ENCODE data around the gene ATP8B3. TPM values are rescaled to one million over a fixed set of nuclear protein-coding genes. Genes with fewer than 3 reads are reported as not detected.
A peak's percentile ranks its signal among the peaks of the same experiment; 100 is the strongest.

ATP8B3 gene
- total RNA-seq, 1 donor from 2014 or later = 0.52 TPM

- no peak overlapping the region for H3K27ac ChIP-seq (ENCODE audit: low read depth, low read length)
- H3K36me3 ChIP-seq (ENCODE audit: control insufficient read depth in 3 of 3, insufficient read depth in 3 of 3, low read length in 3 of 3) = peaks cover 49 to 54% (median 50%) of the 10 kb centered on the region in 3 donors
These were observed 5.6 kb upstream of the ATP8B3 start for GRCh38 chr19:1817553-1818179.

GRCh38 chr19:1816530-1817298 is 4.6 kb upstream of the ATP8B3 start:
- Histone ChIP-seq H3K4me3 (ENCODE audit: low read length in 3 of 3) (no peak overlapping the region), H3K27me3 (ENCODE audit: control insufficient read depth in 3 of 3, insufficient read depth in 3 of 3, low read length in 3 of 3) (no peaks in the 10 kb centered on the region), H3K36me3 (ENCODE audit: control insufficient read depth in 3 of 3, insufficient read depth in 3 of 3, low read length in 3 of 3) (peaks cover 42 to 49% (median 45%) of the 10 kb centered on the region in 3 donors), H3K9me3 (ENCODE audit: control insufficient read depth in 3 of 3, low read length in 3 of 3) (no peaks in the 10 kb centered on the region), H3K27ac (ENCODE audit: low read depth, low read length) (no peak overlapping the region), H3K4me1 (ENCODE audit: control insufficient read depth in 3 of 3, insufficient read depth in 3 of 3, low read length in 3 of 3) (peaks cover 11 to 25% (median 18%) of the 10 kb centered on the region in 3 donors), H3K9ac (ENCODE audit: low read depth in 1 of 3, low read length in 3 of 3) (no peak overlapping the region)

More at GRCh38 chr19:1817553-1818179, 5.6 kb upstream of the ATP8B3 start:
- Histone ChIP-seq H3K9me3 (ENCODE audit: control insufficient read depth in 3 of 3, low read length in 3 of 3) (no peaks in the 10 kb centered on the region), H3K9ac (ENCODE audit: low read depth in 1 of 3, low read length in 3 of 3) (no peak overlapping the region), H3K4me3 (ENCODE audit: low read length in 3 of 3) (no peak overlapping the region), H3K27me3 (ENCODE audit: control insufficient read depth in 3 of 3, insufficient read depth in 3 of 3, low read length in 3 of 3) (no peaks in the 10 kb centered on the region), H3K4me1 (ENCODE audit: control insufficient read depth in 3 of 3, insufficient read depth in 3 of 3, low read length in 3 of 3) (peaks cover 10 to 22% (median 14%) of the 10 kb centered on the region in 3 donors)

- no peaks in the 10 kb centered on the region for H3K9me3 ChIP-seq (ENCODE audit: control insufficient read depth in 3 of 3, low read length in 3 of 3)
- H3K9ac ChIP-seq (ENCODE audit: low read depth in 1 of 3, low read length in 3 of 3) = no peak overlapping the region
- H3K27me3 ChIP-seq (ENCODE audit: control insufficient read depth in 3 of 3, insufficient read depth in 3 of 3, low read length in 3 of 3) = no peaks in the 10 kb centered on the region
- H3K4me1 ChIP-seq (ENCODE audit: control insufficient read depth in 3 of 3, insufficient read depth in 3 of 3, low read length in 3 of 3) = peaks cover 11 to 27% (median 22%) of the 10 kb centered on the region in 3 donors
- no peak overlapping the region for H3K27ac ChIP-seq (ENCODE audit: low read depth, low read length)
- H3K4me3 ChIP-seq (ENCODE audit: low read length in 3 of 3) = no peak overlapping the region
- peaks cover 40 to 46% (median 41%) of the 10 kb centered on the region in 3 donors for H3K36me3 ChIP-seq (ENCODE audit: control insufficient read depth in 3 of 3, insufficient read depth in 3 of 3, low read length in 3 of 3)
These were observed 3.8 kb upstream of the ATP8B3 start for GRCh38 chr19:1815605-1816529.

- Histone ChIP-seq H3K27ac (ENCODE audit: low read depth, low read length) (no peak overlapping the region), H3K9ac (ENCODE audit: low read depth in 1 of 3, low read length in 3 of 3) (peak overlapping the region in 1 of 3 donors; percentile 50), H3K4me3 (ENCODE audit: low read length in 3 of 3) (no peak overlapping the region), H3K4me1 (ENCODE audit: control insufficient read depth in 3 of 3, insufficient read depth in 3 of 3, low read length in 3 of 3) (peaks cover 11 to 27% (median 22%) of the 10 kb centered on the region in 3 donors), H3K36me3 (ENCODE audit: control insufficient read depth in 3 of 3, insufficient read depth in 3 of 3, low read length in 3 of 3) (peaks cover 35 to 38% (median 36%) of the 10 kb centered on the region in 3 donors), H3K27me3 (ENCODE audit: control insufficient read depth in 3 of 3, insufficient read depth in 3 of 3, low read length in 3 of 3) (no peaks in the 10 kb centered on the region), H3K9me3 (ENCODE audit: control insufficient read depth in 3 of 3, low read length in 3 of 3) (no peaks in the 10 kb centered on the region)
These were observed 2.9 kb upstream of the ATP8B3 start for GRCh38 chr19:1814833-1815604.

GRCh38 chr19:1814391-1814790 is 2.3 kb upstream of the ATP8B3 start:
- Histone ChIP-seq H3K9ac (ENCODE audit: low read depth in 1 of 3, low read length in 3 of 3) (peak overlapping the region in 1 of 3 donors; percentile 50), H3K27ac (ENCODE audit: low read depth, low read length) (no peak overlapping the region), H3K4me1 (ENCODE audit: control insufficient read depth in 3 of 3, insufficient read depth in 3 of 3, low read length in 3 of 3) (peaks cover 11 to 27% (median 22%) of the 10 kb centered on the region in 3 donors), H3K9me3 (ENCODE audit: control insufficient read depth in 3 of 3, low read length in 3 of 3) (no peaks in the 10 kb centered on the region), H3K4me3 (ENCODE audit: low read length in 3 of 3) (no peak overlapping the region), H3K27me3 (ENCODE audit: control insufficient read depth in 3 of 3, insufficient read depth in 3 of 3, low read length in 3 of 3) (no peaks in the 10 kb centered on the region), H3K36me3 (ENCODE audit: control insufficient read depth in 3 of 3, insufficient read depth in 3 of 3, low read length in 3 of 3) (peaks cover 28 to 32% (median 31%) of the 10 kb centered on the region in 3 donors)

GRCh38 chr19:1813192-1814182 is 1.4 kb upstream of the ATP8B3 start:
- Histone ChIP-seq H3K27ac (ENCODE audit: low read depth, low read length) (no peak overlapping the region), H3K27me3 (ENCODE audit: control insufficient read depth in 3 of 3, insufficient read depth in 3 of 3, low read length in 3 of 3) (no peaks in the 10 kb centered on the region), H3K9ac (ENCODE audit: low read depth in 1 of 3, low read length in 3 of 3) (peak overlapping the region in 2 of 3 donors; percentile 71 to 80), H3K4me1 (ENCODE audit: control insufficient read depth in 3 of 3, insufficient read depth in 3 of 3, low read length in 3 of 3) (peaks cover 11 to 27% (median 22%) of the 10 kb centered on the region in 3 donors), H3K4me3 (ENCODE audit: low read length in 3 of 3) (peak overlapping the region; percentile 64 to 79 (median 76)), H3K9me3 (ENCODE audit: control insufficient read depth in 3 of 3, low read length in 3 of 3) (no peaks in the 10 kb centered on the region), H3K36me3 (ENCODE audit: control insufficient read depth in 3 of 3, insufficient read depth in 3 of 3, low read length in 3 of 3) (peaks cover 26 to 27% (median 26%) of the 10 kb centered on the region in 3 donors)

- no peaks in the 10 kb centered on the region for H3K9me3 ChIP-seq (ENCODE audit: control insufficient read depth in 3 of 3, low read length in 3 of 3)
- peaks cover 0 to 3% (median 0%) of the 10 kb centered on the region in 3 donors for H3K27me3 ChIP-seq (ENCODE audit: control insufficient read depth in 3 of 3, insufficient read depth in 3 of 3, low read length in 3 of 3)
- peak overlapping the region; percentile 33 to 80 (median 71) for H3K9ac ChIP-seq (ENCODE audit: low read depth in 1 of 3, low read length in 3 of 3)
- H3K27ac ChIP-seq (ENCODE audit: low read depth, low read length) = peak overlapping the region; percentile 30
- H3K36me3 ChIP-seq (ENCODE audit: control insufficient read depth in 3 of 3, insufficient read depth in 3 of 3, low read length in 3 of 3) = peaks cover 17 to 19% (median 18%) of the 10 kb centered on the region in 3 donors
- H3K4me1 ChIP-seq (ENCODE audit: control insufficient read depth in 3 of 3, insufficient read depth in 3 of 3, low read length in 3 of 3) = peaks cover 11 to 27% (median 22%) of the 10 kb centered on the region in 3 donors
- peak overlapping the region; percentile 64 to 79 (median 76) for H3K4me3 ChIP-seq (ENCODE audit: low read length in 3 of 3)
These were observed 533 bp upstream of the ATP8B3 start for GRCh38 chr19:1812426-1813191.

- no peak overlapping the region for H3K4me3 ChIP-seq (ENCODE audit: low read length in 3 of 3)
- peaks cover 7 to 8% (median 8%) of the 10 kb centered on the region in 3 donors for H3K36me3 ChIP-seq (ENCODE audit: control insufficient read depth in 3 of 3, insufficient read depth in 3 of 3, low read length in 3 of 3)
- no peak overlapping the region for H3K27ac ChIP-seq (ENCODE audit: low read depth, low read length)
- H3K9me3 ChIP-seq (ENCODE audit: control insufficient read depth in 3 of 3, low read length in 3 of 3) = no peaks in the 10 kb centered on the region
- H3K4me1 ChIP-seq (ENCODE audit: control insufficient read depth in 3 of 3, insufficient read depth in 3 of 3, low read length in 3 of 3) = peaks cover 11 to 27% (median 22%) of the 10 kb centered on the region in 3 donors
- H3K27me3 ChIP-seq (ENCODE audit: control insufficient read depth in 3 of 3, insufficient read depth in 3 of 3, low read length in 3 of 3) = peaks cover 0 to 3% (median 0%) of the 10 kb centered on the region in 3 donors
- no peak overlapping the region for H3K9ac ChIP-seq (ENCODE audit: low read depth in 1 of 3, low read length in 3 of 3)
These were observed 593 bp downstream of the ATP8B3 start for GRCh38 chr19:1811472-1811894.

All from skeletal muscle tissue (tissue), 4 donors.